ENCODE data around the gene FOXB1. TPM values are rescaled to one million over a fixed set of nuclear protein-coding genes. Genes with fewer than 3 reads are reported as not detected.

The FOXB1 gene
- total RNA-seq, 1 experiment from 2014 or later, result 0.64 TPM

DNA sequence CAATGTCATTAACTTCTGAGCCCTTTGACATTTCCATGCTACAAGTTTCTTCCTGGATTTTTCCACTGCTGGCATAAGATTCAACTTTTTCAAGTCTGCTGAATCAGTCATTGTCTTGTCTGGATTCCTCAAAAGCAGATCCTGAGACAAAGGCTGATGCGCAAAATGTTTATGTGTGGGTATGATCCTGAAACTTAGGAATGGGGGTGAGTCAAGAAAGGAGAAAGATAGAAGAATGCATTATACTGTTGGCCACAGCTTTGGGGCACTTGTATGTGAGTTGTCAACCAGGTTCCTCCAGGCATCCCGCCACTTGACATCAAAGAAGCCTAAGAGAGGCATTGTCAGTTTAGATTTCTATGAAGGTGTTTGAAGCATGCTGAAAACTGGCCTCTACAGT, 50.4 kb downstream of the FOXB1 start:
- TF ChIP-seq REST (IDR thresholded peaks at IDR 0.05; ENCODE audit: insufficient read depth in 1 of 2, low read depth in 2 of 2, low read length in 1 of 2), result no peak
- TF ChIP-seq SIN3A (IDR thresholded peaks at IDR 0.05; ENCODE audit: borderline replicate concordance, insufficient read depth, low read depth, low read length), result no peak
- no peak for TF ChIP-seq POLR2AphosphoS5 (IDR thresholded peaks at IDR 0.05; ENCODE audit: low read depth, low read length)
- no peak for TF ChIP-seq TCF7L2 (IDR thresholded peaks at IDR 0.05; ENCODE audit: low read depth, low read length)
- TF ChIP-seq, protein P1, sequence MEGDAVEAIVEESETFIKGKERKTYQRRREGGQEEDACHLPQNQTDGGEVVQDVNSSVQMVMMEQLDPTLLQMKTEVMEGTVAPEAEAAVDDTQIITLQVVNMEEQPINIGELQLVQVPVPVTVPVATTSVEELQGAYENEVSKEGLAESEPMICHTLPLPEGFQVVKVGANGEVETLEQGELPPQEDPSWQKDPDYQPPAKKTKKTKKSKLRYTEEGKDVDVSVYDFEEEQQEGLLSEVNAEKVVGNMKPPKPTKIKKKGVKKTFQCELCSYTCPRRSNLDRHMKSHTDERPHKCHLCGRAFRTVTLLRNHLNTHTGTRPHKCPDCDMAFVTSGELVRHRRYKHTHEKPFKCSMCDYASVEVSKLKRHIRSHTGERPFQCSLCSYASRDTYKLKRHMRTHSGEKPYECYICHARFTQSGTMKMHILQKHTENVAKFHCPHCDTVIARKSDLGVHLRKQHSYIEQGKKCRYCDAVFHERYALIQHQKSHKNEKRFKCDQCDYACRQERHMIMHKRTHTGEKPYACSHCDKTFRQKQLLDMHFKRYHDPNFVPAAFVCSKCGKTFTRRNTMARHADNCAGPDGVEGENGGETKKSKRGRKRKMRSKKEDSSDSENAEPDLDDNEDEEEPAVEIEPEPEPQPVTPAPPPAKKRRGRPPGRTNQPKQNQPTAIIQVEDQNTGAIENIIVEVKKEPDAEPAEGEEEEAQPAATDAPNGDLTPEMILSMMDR (IDR thresholded peaks at IDR 0.05), result no peak
- Histone ChIP-seq H3K36me3 (ENCODE audit: control insufficient read depth, insufficient read depth, low read length) (no peaks in the 10 kb centered on the region), H3K4me3 (ENCODE audit: low read depth in 2 of 2, low read length in 2 of 2) (no peak overlapping the region), H3K4me1 (ENCODE audit: control insufficient read depth, insufficient read depth, low read length) (no peaks in the 10 kb centered on the region), H3K9me3 (ENCODE audit: control insufficient read depth, insufficient read depth, low read depth, low read length) (peaks cover 7% of the 10 kb centered on the region; the same call in 1 of the 2 replicates), H3K27me3 (ENCODE audit: control insufficient read depth, insufficient read depth, low read length) (no peaks in the 10 kb centered on the region), H3K27ac (ENCODE audit: low read length) (no peak overlapping the region)
- ChIA-PET POLR2A (no interaction called here), CTCF (no interaction called here)
- intact Hi-C loops (cut with micrococcal nuclease; ENCODE audit: unreplicated experiment), result no loop called here
- ATAC-seq (no peak), DNase-seq (ENCODE audit: low read depth, low spot score) (no peak)
- no TSS peak for BruUV-seq (replicated peaks)
- in situ Hi-C loops (cut with HindIII; ENCODE audit: low pct_unique_long_range_greater_than_20kb, low sequenced_read_pairs), result no loop called here

Data from Panc1 (cell line).